NCI-H128 (cell line): ENCODE data around the gene SLC28A1.

ENCODE experiments used
- DNase-seq: peaks from one replicate; lab custom pipeline; 2025; ENCODE audit not compliant: unreplicated experiment; lab: John Stamatoyannopoulos, UW

SLC28A1 gene

DNA sequence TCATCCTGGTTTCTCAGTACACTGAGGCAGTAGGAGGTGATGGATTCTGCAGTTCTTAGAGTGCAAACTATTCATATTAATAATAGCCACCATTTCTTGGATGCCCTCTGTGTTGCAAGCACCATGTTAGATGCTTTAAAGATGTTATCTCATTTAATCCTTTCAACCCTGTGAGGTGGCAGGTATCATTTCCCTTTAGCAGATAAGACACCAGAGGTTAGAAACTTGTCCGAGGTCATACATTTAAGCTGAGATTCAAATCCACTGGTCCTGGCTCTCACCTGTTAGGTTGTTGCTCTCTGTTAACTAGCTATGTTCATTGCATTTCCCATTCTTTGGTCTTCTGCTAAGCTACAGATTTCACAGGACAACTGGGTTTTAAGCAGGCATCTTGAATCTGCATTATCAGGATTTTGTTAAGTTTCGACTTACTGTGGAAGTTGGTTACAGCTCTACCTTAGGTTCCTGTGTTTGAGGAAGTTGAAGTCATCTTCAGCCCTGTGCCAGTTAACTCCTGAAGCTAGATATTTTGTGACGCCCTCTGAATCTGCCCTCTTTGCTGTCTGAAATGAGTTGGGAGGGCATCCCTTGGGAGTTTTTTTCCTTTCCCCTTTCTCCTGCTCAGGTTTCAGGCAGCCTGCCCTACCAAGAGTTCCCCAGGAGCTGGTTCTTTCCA is 103.6 kb downstream of the SLC28A1 start:
- no peak for DNase-seq

DNA sequence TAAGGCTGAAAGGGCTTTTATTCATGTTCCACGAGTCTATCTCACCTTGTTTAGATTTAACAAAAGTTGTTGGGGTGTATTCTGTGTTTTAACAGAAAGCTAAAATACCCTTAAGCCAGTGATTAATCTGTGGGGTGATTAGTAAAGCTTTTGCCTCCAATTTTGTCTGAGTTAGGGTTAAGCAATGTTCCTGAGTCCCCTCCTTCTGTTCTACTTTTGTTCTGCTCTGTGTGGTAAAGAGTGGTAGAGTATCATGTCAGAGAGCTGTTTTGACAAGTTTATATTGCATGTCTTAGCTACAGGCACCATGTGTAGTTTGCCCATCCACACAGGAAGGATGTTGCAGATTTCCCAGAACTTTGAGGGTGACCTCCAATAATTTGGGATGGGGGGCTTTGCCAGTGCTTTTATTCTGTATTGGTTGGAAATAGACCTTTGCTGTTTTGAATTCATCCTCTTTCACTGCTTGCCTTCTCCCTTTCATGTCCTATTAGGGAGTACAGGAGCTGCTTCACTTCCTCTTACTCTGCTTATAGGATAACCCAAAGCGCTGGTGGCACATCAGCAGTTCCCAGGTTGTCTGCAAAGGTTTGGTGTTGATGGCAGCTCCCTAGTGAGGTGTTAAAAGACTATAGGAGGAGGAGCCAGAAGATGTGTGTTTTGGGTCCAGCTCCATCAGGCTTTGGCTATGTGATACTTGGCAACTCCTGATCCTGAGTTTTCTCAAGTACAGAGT is 104.6 kb downstream of the SLC28A1 start:
- no peak for DNase-seq

DNA sequence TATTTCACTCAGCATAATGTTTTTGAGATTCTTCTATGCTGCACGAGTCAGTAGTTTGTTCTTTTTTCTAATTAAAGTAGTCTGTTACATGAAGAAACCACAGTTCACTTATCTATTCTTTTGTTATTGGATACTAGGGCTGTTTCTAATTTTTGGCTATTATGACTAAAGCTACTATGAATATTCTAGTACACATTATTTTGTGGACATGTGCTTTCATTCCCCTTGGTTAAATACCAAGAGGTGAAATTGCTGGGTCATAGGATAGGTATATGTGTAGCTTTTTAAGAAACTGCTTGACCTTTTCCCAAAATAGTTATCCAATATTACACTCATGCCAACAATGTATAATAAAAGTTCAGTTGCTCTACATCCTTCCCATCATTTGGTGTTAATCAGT is 106.0 kb downstream of the SLC28A1 start:
- no peak for DNase-seq

DNA sequence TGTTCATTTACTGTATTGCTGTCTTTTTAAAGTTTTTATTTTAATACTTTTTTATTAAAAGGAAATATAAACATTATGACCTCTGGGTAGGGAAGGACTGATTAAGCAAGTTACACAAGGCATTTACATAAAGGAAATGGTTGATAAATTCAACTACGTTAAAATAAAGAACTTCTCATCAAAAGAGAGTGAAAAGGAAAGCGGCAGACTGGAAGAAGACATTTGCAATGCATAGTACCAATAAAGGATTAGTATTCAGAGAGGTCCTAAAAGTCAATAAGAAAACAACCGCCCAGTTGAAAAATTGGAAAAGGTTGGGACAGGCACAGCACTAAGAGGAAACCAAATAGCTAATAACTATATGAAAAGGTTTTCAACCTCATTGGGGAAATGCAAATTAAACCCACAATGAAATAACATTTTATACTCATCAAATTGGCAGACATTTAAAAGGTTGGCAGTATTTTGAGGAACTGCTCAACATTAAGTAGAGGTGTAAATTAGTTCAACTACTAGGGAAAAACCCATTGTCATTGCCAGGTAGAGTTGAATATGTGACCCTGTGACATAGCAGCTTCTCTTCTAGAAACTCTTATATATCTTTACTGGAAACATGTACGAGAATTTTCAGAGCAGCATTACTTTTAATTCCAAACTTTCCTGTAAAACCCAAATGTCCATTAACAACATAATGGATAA is 106.7 kb downstream of the SLC28A1 start:
- no peak for DNase-seq

GRCh38 chr15:84992157-84992944 is 107.9 kb downstream of the SLC28A1 start:
- no peak for DNase-seq
